Left renal cortex interstitium (tissue), 4 donors: ENCODE data around the gene VMP1. TPM values are rescaled to one million over a fixed set of nuclear protein-coding genes. Genes with fewer than 3 reads are reported as not detected.
"Not testable (repeated sequence)": the region's sequence is repeated elsewhere in the genome, so short reads cannot be mapped to it uniquely, and the experiment has no call there.

ENCODE experiments used
- DNase-seq, 4 donors: peaks; one replicate each; pipeline ENCODE4 v3.0.0-alpha.2; 2013; ENCODE audit warnings: low read depth in 4 of 4, low spot score in 2 of 4, missing footprints in 1 of 4
- polyA plus RNA-seq, 4 donors: library from polyadenylated mRNA; unstranded; fragments of 120-200 nt; gene quantifications; one replicate each; pipeline ENCODE4 v1.2.1, GENCODE V29; 2013; ENCODE audit not compliant: insufficient read length in 4 of 4

Gene VMP1
- polyA plus RNA-seq, 4 donors = 88.4 to 128 (median 102) TPM

- no peak for DNase-seq
These were observed 145.9 kb downstream of the VMP1 start for GRCh38 chr17:59853168-59853918.

GRCh38 chr17:59853919-59854729, 146.7 kb downstream of the VMP1 start:
- not testable (repeated sequence) for DNase-seq

- no peak for DNase-seq
These were observed 149.7 kb downstream of the VMP1 start for GRCh38 chr17:59856859-59857794.

GRCh38 chr17:59858167-59858816, 150.8 kb downstream of the VMP1 start:
- DNase-seq = no peak

- no peak for DNase-seq
These were observed 151.5 kb downstream of the VMP1 start for GRCh38 chr17:59858932-59859331.

GRCh38 chr17:59859444-59860025, 152.1 kb downstream of the VMP1 start:
- no peak for DNase-seq

GRCh38 chr17:59863616-59864015, 156.2 kb downstream of the VMP1 start:
- DNase-seq = no peak

GRCh38 chr17:59869941-59870218, 162.4 kb downstream of the VMP1 start:
- DNase-seq = no peak

- no peak for DNase-seq
These were observed 163.0 kb downstream of the VMP1 start for GRCh38 chr17:59870482-59870881.

GRCh38 chr17:59872351-59872750, 164.9 kb downstream of the VMP1 start:
- DNase-seq = no peak

- not testable (repeated sequence) for DNase-seq
These were observed 166.0 kb downstream of the VMP1 start for GRCh38 chr17:59873414-59873813.

- DNase-seq = no peak
These were observed 166.9 kb downstream of the VMP1 start for GRCh38 chr17:59874376-59874775.

GRCh38 chr17:59876107-59876506, 168.7 kb downstream of the VMP1 start:
- DNase-seq = no peak

- DNase-seq = no peak
These were observed 170.5 kb downstream of the VMP1 start for GRCh38 chr17:59877965-59878364.

GRCh38 chr17:59878624-59879023, 171.2 kb downstream of the VMP1 start:
- DNase-seq = no peak

GRCh38 chr17:59884861-59885260, 177.4 kb downstream of the VMP1 start:
- no peak for DNase-seq

GRCh38 chr17:59888145-59888750, 180.8 kb downstream of the VMP1 start:
- DNase-seq = no peak

- no peak for DNase-seq
These were observed 183.3 kb downstream of the VMP1 start for GRCh38 chr17:59890720-59891119.
